CD4-positive, CD25-positive, alpha-beta regulatory T cell (primary cell): ENCODE results near the gene FAM20C. TPM values are rescaled to one million over a fixed set of nuclear protein-coding genes. Genes with fewer than 3 reads are reported as not detected.

Experiments
- ATAC-seq, 2 donors: fragments of 150-1000 bp; cut with Tn5 transposase; one replicate each; pipeline ENCODE4 v1.10.0; 2021; ENCODE audit warnings: low read depth in 2 of 2, moderate number of reproducible peaks in 2 of 2, moderate library complexity in 1 of 2
- DNase-seq, 3 donors: peaks; one replicate each; pipeline versions ENCODE4 v3.0.0 to v3.0.0-alpha.2; 2012 to 2022; ENCODE audit warnings: mixed read lengths in 1 of 3
- H3K27ac ChIP-seq: one replicate; pipeline ENCODE4 v1.7.0; 2013; ENCODE audit warnings: mild to moderate bottlenecking, low read length; ENCODE audit not compliant: insufficient read depth, poor library complexity, severe bottlenecking
- H3K27me3 ChIP-seq: one replicate; pipeline ENCODE4 v1.7.0; 2013; ENCODE audit warnings: low read length; ENCODE audit not compliant: control insufficient read depth, insufficient read depth
- H3K36me3 ChIP-seq: one replicate; pipeline ENCODE4 v1.7.0; 2013; ENCODE audit warnings: mild to moderate bottlenecking, low read length, moderate library complexity; ENCODE audit not compliant: control insufficient read depth, insufficient read depth
- H3K4me1 ChIP-seq: 2 replicates; pipeline ENCODE4 v1.7.0; 2013; ENCODE audit warnings: mild to moderate bottlenecking, low read length; ENCODE audit not compliant: insufficient read depth, control insufficient read depth, poor library complexity, severe bottlenecking
- H3K4me3 ChIP-seq: one replicate; pipeline ENCODE4 v1.7.0; 2013; ENCODE audit warnings: low read depth, mild to moderate bottlenecking, low read length, moderate library complexity
- H3K9me3 ChIP-seq, 2 experiments: 1 replicate in 1 of 2; 2 replicates in 1 of 2; pipeline ENCODE4 v1.7.0; 2013; ENCODE audit warnings: low read length in 2 of 2, mild to moderate bottlenecking in 1 of 2, moderate library complexity in 1 of 2; ENCODE audit not compliant: control insufficient read depth in 2 of 2
- H3K27ac Mint-ChIP-seq, 3 donors: one replicate each; pipeline ENCODE4 v1.8.0; 2020 to 2022; ENCODE audit warnings: mild to moderate bottlenecking in 3 of 3, mixed read lengths in 3 of 3, moderate library complexity in 2 of 3
- H3K27me3 Mint-ChIP-seq: one replicate; pipeline ENCODE4 v1.8.0; 2022; ENCODE audit warnings: mild to moderate bottlenecking, mixed read lengths
- H3K36me3 Mint-ChIP-seq: one replicate; pipeline ENCODE4 v1.8.0; 2020; ENCODE audit warnings: mixed read lengths
- H3K4me1 Mint-ChIP-seq, 4 donors: one replicate each; pipeline ENCODE4 v1.8.0; 2020 to 2022; ENCODE audit warnings: mixed read lengths in 4 of 4, mild to moderate bottlenecking in 1 of 4
- H3K4me3 Mint-ChIP-seq, 4 donors: one replicate each; pipeline ENCODE4 v1.8.0; 2020 to 2022; ENCODE audit warnings: mild to moderate bottlenecking in 4 of 4, mixed read lengths in 4 of 4, moderate library complexity in 3 of 4
- H3K9me3 Mint-ChIP-seq, 7 donors: one replicate each; pipeline ENCODE4 v1.8.0; 2020 to 2022; ENCODE audit warnings: mixed read lengths in 7 of 7, mild to moderate bottlenecking in 3 of 7, moderate library complexity in 2 of 7
- polyA plus RNA-seq, 4 donors: library from polyadenylated mRNA; unstranded; fragments of 300-500 nt; fragmentation: Illumina TruSeq; gene quantifications; one replicate each; pipeline ENCODE4 v1.2.3, GENCODE V29; 2021
- total RNA-seq: library from RNA; stranded (reverse); gene quantifications from one replicate; pipeline ENCODE4 v1.2.3, GENCODE V29; 2022

Gene FAM20C
- total RNA-seq (not detected), polyA plus RNA-seq (not detected)

GRCh38 chr7:191981-192649, at the start of gene FAM20C:
TSS of gene FAM20C (plus strand) at chr7:192571. CDS start at chr7:193200, 629 bp downstream.
- H3K36me3 Mint-ChIP-seq = no peaks in the 10 kb centered on the region
- H3K4me1 ChIP-seq = no peaks in the 10 kb centered on the region
- no peaks in the 10 kb centered on the region for H3K9me3 ChIP-seq
- H3K36me3 ChIP-seq = no peaks in the 10 kb centered on the region
- H3K27ac Mint-ChIP-seq = no peak within 1 kb of the TSS
- H3K27me3 ChIP-seq = peaks cover 3% of the 10 kb centered on the region
- peaks cover 0 to 2% (median 0%) of the 10 kb centered on the region in 4 donors for H3K4me1 Mint-ChIP-seq
- peaks cover 0 to 2% (median 0%) of the 10 kb centered on the region in 7 donors for H3K9me3 Mint-ChIP-seq
- H3K4me3 ChIP-seq = no peak within 1 kb of the TSS
- ATAC-seq (peak; percentile 58 to 72), DNase-seq (peak in 2 of 3 donors; percentile 17 to 18)
- peak within 1 kb of the TSS in 3 of 4 donors; percentile 74 to 82 (median 79) for H3K4me3 Mint-ChIP-seq
- no peak within 1 kb of the TSS for H3K27ac ChIP-seq
- peaks cover 31% of the 10 kb centered on the region for H3K27me3 Mint-ChIP-seq

GRCh38 chr7:143145-143751, 49.1 kb upstream of the FAM20C start:
- Mint-ChIP-seq H3K4me3 (peak overlapping the region in 1 of 4 donors; percentile 16), H3K27me3 (peaks cover 7% of the 10 kb centered on the region), H3K27ac (no peak overlapping the region), H3K9me3 (no peaks in the 10 kb centered on the region), H3K36me3 (peaks cover 3% of the 10 kb centered on the region), H3K4me1 (peaks cover 0 to under 1% (median 0%) of the 10 kb centered on the region in 4 donors)
- DNase-seq (no peak), ATAC-seq (no peak)
- no peaks in the 10 kb centered on the region for H3K4me1 ChIP-seq
- no peaks in the 10 kb centered on the region for H3K36me3 ChIP-seq
- no peaks in the 10 kb centered on the region for H3K9me3 ChIP-seq
- H3K27ac ChIP-seq = no peak overlapping the region
- H3K4me3 ChIP-seq = no peak overlapping the region
- H3K27me3 ChIP-seq = no peaks in the 10 kb centered on the region

GRCh38 chr7:143811-144453, 48.4 kb upstream of the FAM20C start:
- H3K27me3 ChIP-seq = no peaks in the 10 kb centered on the region
- peaks cover 0 to 6% (median 2%) of the 10 kb centered on the region in 4 donors for H3K4me1 Mint-ChIP-seq
- no peak overlapping the region for H3K27ac Mint-ChIP-seq
- H3K27me3 Mint-ChIP-seq = peaks cover 4% of the 10 kb centered on the region
- H3K4me1 ChIP-seq = no peaks in the 10 kb centered on the region
- H3K4me3 Mint-ChIP-seq = peak overlapping the region in 1 of 4 donors; percentile 19
- no peak for ATAC-seq
- no peaks in the 10 kb centered on the region for H3K9me3 ChIP-seq
- peaks cover 0 to 1% (median 0%) of the 10 kb centered on the region in 7 donors for H3K9me3 Mint-ChIP-seq
- peaks cover 3% of the 10 kb centered on the region for H3K36me3 Mint-ChIP-seq
- H3K27ac ChIP-seq = no peak overlapping the region
- DNase-seq = no peak
- H3K36me3 ChIP-seq = no peaks in the 10 kb centered on the region
- H3K4me3 ChIP-seq = no peak overlapping the region

GRCh38 chr7:144454-144826, 47.9 kb upstream of the FAM20C start:
- Histone ChIP-seq H3K9me3 (no peaks in the 10 kb centered on the region), H3K36me3 (no peaks in the 10 kb centered on the region), H3K27ac (no peak overlapping the region), H3K4me1 (peaks cover under 1% of the 10 kb centered on the region), H3K4me3 (no peak overlapping the region), H3K27me3 (no peaks in the 10 kb centered on the region)
- Mint-ChIP-seq H3K27me3 (peaks cover 4% of the 10 kb centered on the region), H3K27ac (no peak overlapping the region), H3K9me3 (peaks cover 0 to 1% (median 0%) of the 10 kb centered on the region in 7 donors), H3K4me3 (no peak overlapping the region), H3K36me3 (peaks cover 3% of the 10 kb centered on the region), H3K4me1 (peaks cover 0 to 10% (median 4%) of the 10 kb centered on the region in 4 donors)
- ATAC-seq (no peak), DNase-seq (no peak)

GRCh38 chr7:145863-146262, 46.5 kb upstream of the FAM20C start:
- Histone ChIP-seq H3K9me3 (no peaks in the 10 kb centered on the region), H3K4me1 (peaks cover 9% of the 10 kb centered on the region), H3K27me3 (no peaks in the 10 kb centered on the region), H3K4me3 (no peak overlapping the region), H3K27ac (no peak overlapping the region), H3K36me3 (no peaks in the 10 kb centered on the region)
- peaks cover 4% of the 10 kb centered on the region for H3K27me3 Mint-ChIP-seq
- no peak overlapping the region for H3K4me3 Mint-ChIP-seq
- ATAC-seq (no peak), DNase-seq (no peak)
- H3K4me1 Mint-ChIP-seq = peaks cover 0 to 23% (median 11%) of the 10 kb centered on the region in 4 donors
- no peak overlapping the region for H3K27ac Mint-ChIP-seq
- peaks cover 3% of the 10 kb centered on the region for H3K36me3 Mint-ChIP-seq
- peaks cover 0 to 1% (median 0%) of the 10 kb centered on the region in 7 donors for H3K9me3 Mint-ChIP-seq

GRCh38 chr7:148543-148931, 43.8 kb upstream of the FAM20C start:
- peak in 1 of 3 donors; percentile 10 for DNase-seq

GRCh38 chr7:148932-149790, 43.2 kb upstream of the FAM20C start:
- peak overlapping the region; percentile 81 for H3K4me3 ChIP-seq
- H3K4me1 ChIP-seq = peaks cover 9% of the 10 kb centered on the region
- ATAC-seq (peak; percentile 97 to 98), DNase-seq (peak; percentile 96 to 98 (median 98))
- peaks cover 0 to 1% (median 0%) of the 10 kb centered on the region in 7 donors for H3K9me3 Mint-ChIP-seq
- no peaks in the 10 kb centered on the region for H3K9me3 ChIP-seq
- peaks cover 4% of the 10 kb centered on the region for H3K27me3 Mint-ChIP-seq
- H3K4me1 Mint-ChIP-seq = peaks cover 0 to 23% (median 11%) of the 10 kb centered on the region in 4 donors
- no peaks in the 10 kb centered on the region for H3K36me3 ChIP-seq
- H3K36me3 Mint-ChIP-seq = peaks cover 3% of the 10 kb centered on the region
- peak overlapping the region; percentile 97 to 100 (median 98) for H3K27ac Mint-ChIP-seq
- H3K27me3 ChIP-seq = no peaks in the 10 kb centered on the region
- peak overlapping the region; percentile 89 to 94 (median 91) for H3K4me3 Mint-ChIP-seq
- peak overlapping the region; percentile 92 for H3K27ac ChIP-seq

More at GRCh38 chr7:148543-148931, 43.8 kb upstream of the FAM20C start:
- Mint-ChIP-seq H3K4me1 (peaks cover 0 to 23% (median 11%) of the 10 kb centered on the region in 4 donors), H3K4me3 (peak overlapping the region; percentile 89 to 94 (median 91)), H3K27ac (peak overlapping the region; percentile 97 to 100 (median 98)), H3K36me3 (peaks cover 3% of the 10 kb centered on the region), H3K9me3 (peaks cover 0 to 1% (median 0%) of the 10 kb centered on the region in 7 donors), H3K27me3 (peaks cover 4% of the 10 kb centered on the region)
- Histone ChIP-seq H3K9me3 (no peaks in the 10 kb centered on the region), H3K4me1 (peaks cover 9% of the 10 kb centered on the region), H3K27ac (peak overlapping the region; percentile 92), H3K36me3 (no peaks in the 10 kb centered on the region), H3K4me3 (peak overlapping the region; percentile 81), H3K27me3 (no peaks in the 10 kb centered on the region)
- ATAC-seq = no peak
